GM12878 (cell line): ENCODE measurements around the gene CMSS1. TPM values are rescaled to one million over a fixed set of nuclear protein-coding genes. Genes with fewer than 3 reads are reported as not detected.

Source experiments
- ATAC-seq: fragments of 200-7000 bp; cut with Tn5 transposase; 3 replicates; pipeline ENCODE4 v1.9.1; 2020; ENCODE audit warnings: mild to moderate bottlenecking, moderate library complexity
- BruUV-seq: library from RNA; stranded (reverse); fragments of 400-500 nt; replicated peaks from 2 replicates; lab custom pipeline; 2021; lab: Mats Ljungman, UMichigan
- CTCF ChIA-PET: fragments of 300-600 bp; sonication (Branson Sonifier 250); formaldehyde crosslinking; extraction: SDS; loops from one replicate; lab custom pipeline; 2021; ENCODE audit warnings: inconsistent platforms; lab: Yijun Ruan, JAX
- POLR2A ChIA-PET: fragments of 350-600 bp; formaldehyde crosslinking; extraction: SDS; loops from one replicate; lab custom pipeline; 2021; ENCODE audit warnings: inconsistent platforms; lab: Charles Lee
- RAD21 ChIA-PET: fragments of 300-600 bp; sonication (Branson Sonifier 250); formaldehyde crosslinking; loops from one replicate; lab custom pipeline; 2023; ENCODE audit warnings: antibody characterized with exemption; ENCODE audit not compliant: unreplicated experiment; lab: Charles Lee
- SMC1A ChIA-PET: fragments of 300-600 bp; sonication (Branson Sonifier 250); formaldehyde crosslinking; loops from one replicate; lab custom pipeline; 2023; ENCODE audit not compliant: unreplicated experiment, uncharacterized antibody; lab: Charles Lee
- DNase-seq: peaks from one replicate; pipeline ENCODE4 v3.0.0-alpha.2; 2011; ENCODE audit warnings: low read depth, low spot score
- FAIRE-seq: peaks from 3 replicates; lab custom pipeline; 2011; peaks lifted over from hg19 to GRCh38; lab: Jason Lieb, UNC
- H2AFZ ChIP-seq: 2 replicates; pipeline ENCODE4 v1.6.0; 2011; ENCODE audit warnings: low read depth, low read length, control low read depth; ENCODE audit not compliant: control insufficient read depth
- H3K27ac ChIP-seq: 2 replicates; pipeline ENCODE4 v1.5.1; 2011; ENCODE audit warnings: control low read depth; ENCODE audit not compliant: control insufficient read depth, insufficient read depth
- H3K27me3 ChIP-seq, 2 experiments: replicated peaks in 1 of 2; 2 replicates each; pipeline versions ENCODE4 v1.6.0 to v1.6.1; 2011; ENCODE audit warnings: low read length in 1 of 2; ENCODE audit not compliant: control insufficient read depth in 2 of 2, insufficient read depth in 2 of 2
- H3K36me3 ChIP-seq, 2 experiments: 2 replicates each; pipeline ENCODE4 v1.5.1; 2011; ENCODE audit warnings: low read length in 1 of 2; ENCODE audit not compliant: control insufficient read depth in 2 of 2, insufficient read depth in 2 of 2
- H3K4me1 ChIP-seq: 2 replicates; pipeline ENCODE4 v1.6.1; 2011; ENCODE audit warnings: mild to moderate bottlenecking, low read length, moderate library complexity, mixed read lengths; ENCODE audit not compliant: control insufficient read depth, insufficient read depth
- H3K4me2 ChIP-seq: 2 replicates; pipeline ENCODE4 v1.6.0; 2011; ENCODE audit warnings: control low read depth; ENCODE audit not compliant: control insufficient read depth, insufficient read depth
- H3K4me3 ChIP-seq: fragments of 200-600 bp; sonication (generic); 2 replicates; pipeline ENCODE4 v1.5.1; 2016
- H3K79me2 ChIP-seq: 2 replicates; pipeline ENCODE4 v1.6.0; 2011; ENCODE audit warnings: low read length; ENCODE audit not compliant: control insufficient read depth, insufficient read depth
- H3K9ac ChIP-seq: 2 replicates; pipeline ENCODE4 v1.8.0; 2011; ENCODE audit warnings: low read length, control low read depth, mixed read lengths; ENCODE audit not compliant: control insufficient read depth, insufficient read depth
- H3K9me3 ChIP-seq: replicated peaks from 3 replicates; pipeline ENCODE4 v1.5.1; 2011; ENCODE audit warnings: mild to moderate bottlenecking, low read length; ENCODE audit not compliant: control insufficient read depth, insufficient read depth
- H4K20me1 ChIP-seq: 2 replicates; pipeline ENCODE4 v1.6.0; 2011; ENCODE audit not compliant: control insufficient read depth, insufficient read depth
- BCL3 ChIP-seq: IDR thresholded peaks from 2 replicates; pipeline ENCODE4 v1.6.1; 2011; ENCODE audit warnings: borderline replicate concordance, low read depth, mild to moderate bottlenecking, moderate library complexity, low read length; ENCODE audit not compliant: insufficient read depth, poor library complexity, severe bottlenecking
- CREB1 ChIP-seq: IDR thresholded peaks from 2 replicates; pipeline ENCODE4 v1.6.1; 2012; ENCODE audit warnings: low read depth, mild to moderate bottlenecking, inconsistent platforms
- ELK1 ChIP-seq: IDR thresholded peaks from 2 replicates; pipeline ENCODE4 v1.6.1; 2012; ENCODE audit warnings: low read depth, low read length, improper control_type of control experiment
- FOXK2 ChIP-seq: fragments of 450-650 bp; IDR thresholded peaks from 2 replicates; pipeline ENCODE4 v1.6.1; 2017; ENCODE audit warnings: mild to moderate bottlenecking, moderate library complexity
- GATAD2B ChIP-seq: fragments of 450-650 bp; conservative IDR thresholded peaks from 2 replicates; pipeline ENCODE4 v1.6.1; 2017; ENCODE audit warnings: low read depth, mild to moderate bottlenecking, moderate library complexity
- HDAC6 ChIP-seq: fragments of 200-600 bp; sonication (generic); IDR thresholded peaks from one replicate; pipeline ENCODE4 v1.8.0; 2017; ENCODE audit warnings: antibody characterized with exemption; ENCODE audit not compliant: unreplicated experiment
- PBX3 ChIP-seq: IDR thresholded peaks from 2 replicates; pipeline ENCODE4 v1.6.1; 2011; ENCODE audit warnings: mild to moderate bottlenecking, low read depth, low read length, moderate library complexity; ENCODE audit not compliant: insufficient replicate concordance
- RELA ChIP-seq: fragments of 450-650 bp; IDR thresholded peaks from 2 replicates; pipeline ENCODE4 v1.8.0; 2014; ENCODE audit warnings: borderline replicate concordance; ENCODE audit not compliant: partially characterized antibody
- SPI1 ChIP-seq: IDR thresholded peaks from 2 replicates; pipeline ENCODE4 v1.6.1; 2011; ENCODE audit warnings: low read depth, mild to moderate bottlenecking, low read length, moderate library complexity, borderline replicate concordance; ENCODE audit not compliant: insufficient read depth
- WGBS: methylation state at CpG from one replicate; pipeline ENCODE4 v1.1.6; 2016; ENCODE audit warnings: low lambda C conversion rate; ENCODE audit not compliant: insufficient replicate concordance, insufficient coverage; ENCODE audit errors: missing lambda C conversion rate; 5-methylcytosine and 5-hydroxymethylcytosine counted together
- in situ Hi-C: fragments of 300-500 bp; cut with MboI; formaldehyde crosslinking; loops from 9 replicates; pipeline ENCODE4 v1.14.3; 2018; ENCODE audit warnings: mixed read lengths
- intact Hi-C: fragments of 100-400 bp; cut with micrococcal nuclease; formaldehyde crosslinking; loops from one replicate; pipeline ENCODE4 v1.14.2; 2022; ENCODE audit not compliant: unreplicated experiment
- polyA plus RNA-seq, 11 experiments: library from polyadenylated mRNA; depleted of rRNA in 4 of 11; unstranded in 6 of 11; stranded (reverse) in 5 of 11; fragments of >200 nt; fragmentation: Nextera tagmentation in 4 of 11; fragmentation: Illumina TruSeq in 1 of 11; extraction: Ambion mirVana in 4 of 11; extraction: Trizol in 1 of 11; gene quantifications; 1 replicate in 1 of 11; 2 replicates in 10 of 11; pipeline versions ENCODE4 v1.2.1 to v1.2.3, GENCODE V29; 2011 to 2016; ENCODE audit warnings: inconsistent platforms in 2 of 11, missing spikeins in 2 of 11, low read depth in 1 of 11
- total RNA-seq, 4 experiments: library from RNA; depleted of rRNA in 3 of 4; stranded (reverse); fragments of >200 nt in 3 of 4; fragmentation: Illumina TruSeq in 1 of 4; extraction: Trizol in 1 of 4; gene quantifications; 2 replicates each; pipeline versions ENCODE4 v1.2.1 to v1.2.3, GENCODE V29; 2013 to 2021

The CMSS1 gene
- total and polyA plus RNA-seq, 10 of the 15 experiments (the other 5 are each of a cell fraction or from before 2014, with no cell fraction given): 31.0 to 118 (median 70.1) TPM

GRCh38 chr3:100020876-100021644 lies 203.4 kb downstream of the CMSS1 start:
- FAIRE-seq: no peak
- POLR2A ChIA-PET: interaction anchor here (0.5 kb wide), 1 partner anchor 19 kb away, joined by 7 read pairs; no protein-coding TSS in a partner anchor
- in situ Hi-C loops: no loop called here

More at GRCh38 chr3:100020876-100021644, 203.4 kb downstream of the CMSS1 start:
- DNase-seq (no peak), ATAC-seq (no peak)
- SMC1A ChIA-PET: interaction anchor here (0.8 to 1.5 kb wide), 8 partner anchors 11 to 189 kb away, joined by 3 to 4 read pairs (median 4); no protein-coding TSS in a partner anchor
- Histone ChIP-seq H3K9me3 (no peaks in the 10 kb centered on the region), H3K4me1 (no peaks in the 10 kb centered on the region), H3K79me2 (no peaks in the 10 kb centered on the region), H2AFZ (no peak overlapping the region), H3K4me2 (no peak overlapping the region), H3K9ac (no peak overlapping the region), H3K27ac (no peak overlapping the region), H3K4me3 (no peak overlapping the region), H4K20me1 (no peaks in the 10 kb centered on the region), H3K36me3 (no peaks in the 10 kb centered on the region), H3K27me3 (no peaks in the 10 kb centered on the region)
- over 99% methylated on average over 9 of the region's 9 CpGs for WGBS
- intact Hi-C loops: no loop called here
- RAD21 ChIA-PET: interaction anchor here (0.7 to 1.2 kb wide), 2 partner anchors 20 to 67 kb away, joined by 3 read pairs; no protein-coding TSS in a partner anchor
- CTCF ChIA-PET: interaction anchor here (0.8 to 2.7 kb wide), 5 partner anchors 9 to 23 kb away, joined by 3 to 10 read pairs (median 5); no protein-coding TSS in a partner anchor
- no peak for TF ChIP-seq GATAD2B
- TF ChIP-seq ELK1: no peak
- no peak for TF ChIP-seq SPI1
- no peak for TF ChIP-seq BCL3
- TF ChIP-seq RELA: no peak
- no peak for TF ChIP-seq CREB1
- no peak for TF ChIP-seq FOXK2
- no peak for TF ChIP-seq PBX3
- no peak for TF ChIP-seq HDAC6
- BruUV-seq: no TSS peak
